Caco-2 (cell line): ENCODE results near the gene VWA3B. TPM values are rescaled to one million over a fixed set of nuclear protein-coding genes. Genes with fewer than 3 reads are reported as not detected.
"Not testable (repeated sequence)": the region's sequence is repeated elsewhere in the genome, so short reads cannot be mapped to it uniquely, and the experiment has no call there.

ENCODE experiments used
- BruUV-seq: library from RNA; stranded (reverse); fragments of 400-500 nt; replicated peaks from 2 replicates; lab custom pipeline; 2021; lab: Mats Ljungman, UMichigan
- CTCF ChIA-PET: fragments of 300-600 bp; sonication (Branson Sonifier 250); formaldehyde crosslinking; loops from one replicate; lab custom pipeline; 2022; ENCODE audit warnings: antibody characterized with exemption; lab: Charles Lee
- POLR2A ChIA-PET: fragments of 300-600 bp; sonication (Branson Sonifier 250); formaldehyde crosslinking; loops from one replicate; lab custom pipeline; 2022; ENCODE audit warnings: antibody characterized with exemption; lab: Charles Lee
- DNase-seq, 2 experiments: peaks; one replicate each; pipeline versions ENCODE4 v3.0.0 to v3.0.0-alpha.2; 2020 to 2022
- H3K27me3 ChIP-seq: replicated peaks from 2 replicates; pipeline ENCODE4 v1.6.0; 2011; ENCODE audit warnings: low read length; ENCODE audit not compliant: control insufficient read depth, insufficient read depth
- H3K36me3 ChIP-seq: 2 replicates; pipeline ENCODE4 v1.5.1; 2011; ENCODE audit warnings: low read length; ENCODE audit not compliant: control insufficient read depth, insufficient read depth
- H3K4me1 ChIP-seq: fragments of 250-450 bp; sonication (Bioruptor Pico); 2 replicates; pipeline ENCODE4 v1.5.1; 2020; ENCODE audit warnings: mild to moderate bottlenecking
- H3K4me3 ChIP-seq: 2 replicates; pipeline ENCODE4 v1.5.1; 2011; ENCODE audit warnings: low read depth, mild to moderate bottlenecking, control low read depth, low read length
- H3K9me3 ChIP-seq: fragments of 250-450 bp; sonication (Bioruptor Pico); 2 replicates; pipeline ENCODE4 v1.5.1; 2020; ENCODE audit warnings: mild to moderate bottlenecking, moderate library complexity
- H3K27ac Mint-ChIP-seq: one replicate; pipeline ENCODE4 v1.8.0; 2022; ENCODE audit warnings: mixed read lengths; ENCODE audit not compliant: unreplicated experiment
- H3K27me3 Mint-ChIP-seq: one replicate; pipeline ENCODE4 v1.8.0; 2022; ENCODE audit warnings: mixed read lengths; ENCODE audit not compliant: insufficient read depth, unreplicated experiment
- H3K36me3 Mint-ChIP-seq: one replicate; pipeline ENCODE4 v1.8.0; 2022; ENCODE audit warnings: mild to moderate bottlenecking, mixed read lengths; ENCODE audit not compliant: insufficient read depth, unreplicated experiment
- H3K4me1 Mint-ChIP-seq: one replicate; pipeline ENCODE4 v1.8.0; 2022; ENCODE audit warnings: low read depth, mixed read lengths; ENCODE audit not compliant: unreplicated experiment
- H3K4me3 Mint-ChIP-seq: one replicate; pipeline ENCODE4 v1.8.0; 2022; ENCODE audit warnings: mild to moderate bottlenecking, moderate library complexity, mixed read lengths; ENCODE audit not compliant: unreplicated experiment
- H3K9me3 Mint-ChIP-seq: one replicate; pipeline ENCODE4 v1.8.0; 2022; ENCODE audit warnings: mixed read lengths; ENCODE audit not compliant: unreplicated experiment
- CTCF ChIP-seq, 2 experiments: fragments of 200-600 bp in 1 of 2; IDR thresholded peaks; 1 replicate in 1 of 2; 2 replicates in 1 of 2; pipeline versions ENCODE4 v1.5.1 to v1.8.0; 2011 to 2022; ENCODE audit warnings: antibody characterized with exemption in 1 of 2, control low read depth in 1 of 2, inconsistent platforms in 1 of 2, low read depth in 1 of 2, low read length in 1 of 2, mild to moderate bottlenecking in 1 of 2, moderate library complexity in 1 of 2; ENCODE audit not compliant: insufficient read depth in 1 of 2, severe bottlenecking in 1 of 2, unreplicated experiment in 1 of 2
- intact Hi-C: fragments of 100-400 bp; cut with micrococcal nuclease; formaldehyde crosslinking; loops from one replicate; pipeline ENCODE4 v1.10.0; 2022; ENCODE audit not compliant: unreplicated experiment
- total RNA-seq: library from RNA; stranded (reverse); gene quantifications from 2 replicates; pipeline ENCODE4 v1.2.3, GENCODE V29; 2022

VWA3B gene
- total RNA-seq, 1 experiment from 2014 or later: not detected

GRCh38 chr2:98099939-98100743 is 13.2 kb downstream of the VWA3B start:
- Histone ChIP-seq H3K4me1 (no peaks in the 10 kb centered on the region), H3K9me3 (peaks cover 17% of the 10 kb centered on the region), H3K36me3 (no peaks in the 10 kb centered on the region), H3K27me3 (no peaks in the 10 kb centered on the region), H3K4me3 (no peak overlapping the region)
- Mint-ChIP-seq H3K4me1 (no peaks in the 10 kb centered on the region), H3K27ac (no peak overlapping the region), H3K27me3 (no peaks in the 10 kb centered on the region), H3K4me3 (no peak overlapping the region), H3K36me3 (peaks cover 8% of the 10 kb centered on the region), H3K9me3 (peaks cover 28% of the 10 kb centered on the region)
- POLR2A ChIA-PET: no interaction called here
- BruUV-seq: no TSS peak
- DNase-seq: no peak
- intact Hi-C loops: no loop called here
- no peak for TF ChIP-seq CTCF (IDR thresholded peaks at IDR 0.05; ENCODE audit: insufficient read depth in 1 of 2, low read depth in 1 of 2, low read length in 1 of 2, severe bottlenecking in 1 of 2, unreplicated experiment in 1 of 2)
- CTCF ChIA-PET: interaction anchor here (0.6 kb wide), 1 partner anchor 10 kb away, joined by 6 read pairs; no protein-coding TSS in a partner anchor

GRCh38 chr2:98102315-98102714 is 15.3 kb downstream of the VWA3B start:
- H3K27ac Mint-ChIP-seq, H3K4me1 ChIP-seq, H3K27me3 ChIP-seq, DNase-seq, POLR2A ChIA-PET, H3K4me1 Mint-ChIP-seq, intact Hi-C loops, H3K4me3 ChIP-seq, H3K27me3 Mint-ChIP-seq, H3K36me3 ChIP-seq, H3K36me3 Mint-ChIP-seq, H3K4me3 Mint-ChIP-seq, H3K9me3 ChIP-seq, CTCF ChIA-PET, BruUV-seq: not testable (repeated sequence)
- H3K9me3 Mint-ChIP-seq: peaks cover 13% of the 10 kb centered on the region

- ChIA-PET POLR2A (no interaction called here), CTCF (no interaction called here)
- H3K4me3 ChIP-seq: no peak overlapping the region
- H3K9me3 Mint-ChIP-seq: peaks cover 7% of the 10 kb centered on the region
- no peak for TF ChIP-seq CTCF (IDR thresholded peaks at IDR 0.05; ENCODE audit: insufficient read depth in 1 of 2, low read depth in 1 of 2, low read length in 1 of 2, severe bottlenecking in 1 of 2, unreplicated experiment in 1 of 2)
- no peak overlapping the region for H3K4me3 Mint-ChIP-seq
- H3K27me3 ChIP-seq: no peaks in the 10 kb centered on the region
- H3K4me1 ChIP-seq: no peaks in the 10 kb centered on the region
- peaks cover 9% of the 10 kb centered on the region; the same call in 1 of the 2 replicates for H3K9me3 ChIP-seq
- peaks cover 4% of the 10 kb centered on the region for H3K27me3 Mint-ChIP-seq
- intact Hi-C loops: no loop called here
- no peaks in the 10 kb centered on the region for H3K4me1 Mint-ChIP-seq
- peaks cover 8% of the 10 kb centered on the region for H3K36me3 Mint-ChIP-seq
- no peak for DNase-seq
- no peak overlapping the region for H3K27ac Mint-ChIP-seq
- BruUV-seq: no TSS peak
- no peaks in the 10 kb centered on the region for H3K36me3 ChIP-seq
Measured at GRCh38 chr2:98102878-98103277, 15.9 kb downstream of the VWA3B start.
